ENCODE results near the gene LPA.

LPA gene

DNA sequence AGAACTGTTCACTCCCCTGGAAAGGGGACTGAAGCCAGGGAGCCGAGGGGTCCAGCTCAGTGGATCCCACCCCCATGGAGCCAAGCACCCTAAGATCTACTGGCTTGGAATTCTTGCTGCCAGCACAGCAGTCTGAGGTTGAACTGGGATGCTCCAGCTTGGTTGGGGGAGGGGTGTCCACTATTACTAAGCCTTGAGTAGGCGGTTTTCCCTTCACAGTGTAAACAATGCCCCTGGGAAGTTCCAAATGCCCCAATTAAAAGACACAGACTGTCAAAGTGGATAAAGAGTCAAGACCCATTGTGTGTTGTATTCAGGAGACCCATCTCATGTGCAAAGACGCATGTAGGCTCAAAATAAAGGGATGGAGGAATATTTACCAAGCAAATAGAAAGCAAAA is 150.2 kb downstream of the LPA start:
- FAIRE-seq, result no peak

DNA sequence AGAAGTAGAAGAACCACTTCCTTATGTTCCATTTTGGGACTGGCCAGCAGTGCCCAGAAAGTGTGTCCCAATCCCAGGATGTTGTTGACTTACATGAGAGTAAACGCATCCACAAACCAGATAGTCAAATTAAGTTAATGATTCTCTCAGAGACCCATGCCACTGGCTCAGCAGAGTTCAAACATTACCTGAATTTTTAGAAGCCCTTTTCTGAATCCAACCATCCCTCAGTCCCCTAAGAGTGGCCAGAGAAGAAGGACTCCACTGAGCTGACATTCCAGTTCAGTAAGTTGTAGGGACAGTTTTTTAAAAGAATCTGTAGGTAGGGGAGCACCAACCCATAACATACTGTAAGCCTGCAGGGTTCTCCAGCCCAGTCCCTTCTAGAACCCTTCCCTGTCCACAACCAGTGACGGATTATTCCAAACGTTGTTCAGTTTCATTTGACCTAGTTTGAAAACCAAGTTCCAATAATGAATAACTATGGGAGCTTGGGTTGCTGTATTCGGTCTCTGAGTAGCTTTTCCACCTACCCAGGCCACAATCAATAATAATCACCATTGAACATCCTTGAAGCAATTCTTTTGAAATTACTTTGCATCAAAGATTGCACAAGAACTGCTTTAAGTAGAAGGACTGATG is 153.0 kb downstream of the LPA start:
- no peak for FAIRE-seq

GRCh38 chr6:160510199-160510598 is 153.9 kb downstream of the LPA start:
- FAIRE-seq, result no peak

GRCh38 chr6:160509610-160510009 is 154.5 kb downstream of the LPA start:
- no peak for FAIRE-seq

DNA sequence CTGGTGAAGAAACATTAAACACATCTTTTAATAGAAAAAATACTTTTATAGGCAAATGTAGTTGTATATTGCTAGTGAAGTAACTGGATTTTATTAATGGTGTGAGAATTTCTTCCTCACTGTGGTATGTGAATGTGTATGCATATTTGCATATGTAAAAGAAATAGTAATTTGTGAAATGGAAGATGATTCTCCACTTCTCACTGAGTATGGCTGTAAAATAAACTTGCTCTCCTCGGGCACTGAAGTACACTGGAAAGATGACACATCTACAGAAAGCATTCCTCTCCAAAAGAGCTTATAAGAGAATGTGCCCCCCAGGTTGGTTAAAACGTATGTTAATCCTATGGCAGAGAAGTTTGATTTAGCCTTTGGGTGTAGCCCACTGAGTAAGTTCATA is 155.5 kb downstream of the LPA start:
- no peak for FAIRE-seq

DNA sequence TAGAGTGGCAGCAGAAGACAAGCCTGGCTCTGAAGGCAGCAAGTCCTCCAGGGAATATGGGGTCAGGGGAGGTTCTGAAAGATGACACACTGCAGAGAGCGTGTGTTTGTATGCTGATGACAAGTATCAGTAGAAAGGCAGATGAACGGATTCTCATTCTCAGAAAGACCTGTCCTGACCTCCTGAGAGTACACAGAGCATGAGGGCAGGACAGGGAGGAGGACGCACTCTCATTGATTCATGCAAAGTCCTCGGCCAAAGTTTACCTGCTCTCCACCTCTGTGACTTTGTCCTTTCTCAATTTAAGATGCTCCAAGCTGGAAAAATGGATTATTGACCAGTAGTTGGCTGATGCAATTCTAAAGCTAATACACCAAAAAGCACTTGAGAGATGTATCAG is 156.7 kb downstream of the LPA start:
- FAIRE-seq, result no peak

- FAIRE-seq, result no peak
Measured at GRCh38 chr6:160505970-160506369, 158.1 kb downstream of the LPA start.

- FAIRE-seq, result no peak
Measured at GRCh38 chr6:160500639-160501038, 163.4 kb downstream of the LPA start.

DNA sequence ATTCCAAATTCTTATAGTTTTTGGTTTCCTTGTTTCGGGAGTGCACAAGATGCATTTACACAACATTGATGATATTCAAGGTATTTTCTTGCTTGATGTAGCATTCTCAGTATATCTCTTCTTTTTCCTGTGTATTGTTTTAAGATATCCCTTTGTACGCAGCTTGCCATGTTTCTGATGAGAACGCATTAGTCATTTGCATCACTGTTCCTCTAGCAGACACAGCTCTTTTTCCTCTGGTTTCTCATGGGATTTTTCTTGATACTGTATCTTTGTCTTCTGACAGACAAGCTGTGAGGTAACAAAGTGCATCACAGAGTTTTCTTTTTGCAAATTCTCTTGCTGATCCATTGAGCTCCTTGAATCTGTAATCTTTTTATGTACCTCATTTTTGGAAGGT is 169.5 kb downstream of the LPA start:
- no peak for FAIRE-seq

GRCh38 chr6:160489091-160489490 is 175.0 kb downstream of the LPA start:
- FAIRE-seq, result no peak

DNA sequence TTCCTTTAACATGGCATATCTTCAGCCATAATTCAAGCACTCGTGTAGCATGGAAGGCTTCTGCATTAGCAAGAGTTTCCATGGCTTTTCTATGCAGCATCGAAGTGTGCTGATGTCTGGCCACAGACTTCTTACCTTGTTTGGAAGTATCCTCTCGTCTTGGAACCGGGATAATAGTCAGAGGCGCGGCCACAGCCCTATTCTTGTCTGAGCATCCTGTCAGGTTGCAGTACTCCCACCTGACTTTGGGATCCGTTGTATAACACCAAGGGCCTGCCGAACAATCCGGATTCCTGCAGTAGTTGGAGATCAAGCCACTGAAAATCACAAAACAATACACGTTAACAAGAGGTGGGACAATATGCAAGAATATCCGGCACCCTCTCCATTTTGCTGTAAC is 177.0 kb downstream of the LPA start:
- no peak for FAIRE-seq
